Caki2 (cell line): ENCODE data around the gene CYP4A22. TPM values are rescaled to one million over a fixed set of nuclear protein-coding genes. Genes with fewer than 3 reads are reported as not detected.
"Not testable (repeated sequence)": the region's sequence is repeated elsewhere in the genome, so short reads cannot be mapped to it uniquely, and the experiment has no call there.

ENCODE experiments used
- DNase-seq: peaks from one replicate; pipeline ENCODE4 v3.0.0-alpha.2; 2015; ENCODE audit warnings: low read depth
- in situ Hi-C: cut with HindIII; loops from 2 replicates; pipeline ENCODE4 v1.10.0; 2016; ENCODE audit warnings: low sequenced_read_pairs, low pct_unique_long_range_greater_than_20kb, mixed read lengths
- total RNA-seq: library from RNA; depleted of rRNA; stranded (reverse); fragments of >200 nt; shearing (Covaris generic); gene quantifications from 2 replicates; pipeline ENCODE4 v1.2.3, GENCODE V29; 2014; ENCODE audit warnings: low replicate concordance; rRNA removed

CYP4A22 gene, protein sequence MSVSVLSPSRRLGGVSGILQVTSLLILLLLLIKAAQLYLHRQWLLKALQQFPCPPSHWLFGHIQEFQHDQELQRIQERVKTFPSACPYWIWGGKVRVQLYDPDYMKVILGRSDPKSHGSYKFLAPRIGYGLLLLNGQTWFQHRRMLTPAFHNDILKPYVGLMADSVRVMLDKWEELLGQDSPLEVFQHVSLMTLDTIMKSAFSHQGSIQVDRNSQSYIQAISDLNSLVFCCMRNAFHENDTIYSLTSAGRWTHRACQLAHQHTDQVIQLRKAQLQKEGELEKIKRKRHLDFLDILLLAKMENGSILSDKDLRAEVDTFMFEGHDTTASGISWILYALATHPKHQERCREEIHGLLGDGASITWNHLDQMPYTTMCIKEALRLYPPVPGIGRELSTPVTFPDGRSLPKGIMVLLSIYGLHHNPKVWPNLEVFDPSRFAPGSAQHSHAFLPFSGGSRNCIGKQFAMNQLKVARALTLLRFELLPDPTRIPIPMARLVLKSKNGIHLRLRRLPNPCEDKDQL
- not detected in 2 replicates for total RNA-seq

GRCh38 chr1:47137198-47137597 is at the start of gene CYP4A22:
TSS of gene CYP4A22 (plus strand) at chr1:47137441. CDS start at chr1:47137486, 45 bp downstream.
- in situ Hi-C loops: no loop called here
- no peak for DNase-seq

GRCh38 chr1:47089356-47089755 is 47.9 kb upstream of the CYP4A22 start:
- DNase-seq, in situ Hi-C loops: not testable (repeated sequence)

- in situ Hi-C loops, DNase-seq: not testable (repeated sequence)
Measured at GRCh38 chr1:47091476-47091875, 45.8 kb upstream of the CYP4A22 start.

GRCh38 chr1:47104816-47105215 is 32.4 kb upstream of the CYP4A22 start:
- DNase-seq: no peak
- in situ Hi-C loops: no loop called here

- in situ Hi-C loops: no loop called here
- no peak for DNase-seq
Measured at GRCh38 chr1:47106792-47107191, 30.4 kb upstream of the CYP4A22 start.

- DNase-seq, in situ Hi-C loops: not testable (repeated sequence)
Measured at GRCh38 chr1:47107851-47108574, 29.2 kb upstream of the CYP4A22 start.

- in situ Hi-C loops, DNase-seq: not testable (repeated sequence)
Measured at GRCh38 chr1:47109482-47109881, 27.8 kb upstream of the CYP4A22 start.

- in situ Hi-C loops: no loop called here
- DNase-seq: no peak
Measured at GRCh38 chr1:47113178-47113577, 24.1 kb upstream of the CYP4A22 start.

DNA sequence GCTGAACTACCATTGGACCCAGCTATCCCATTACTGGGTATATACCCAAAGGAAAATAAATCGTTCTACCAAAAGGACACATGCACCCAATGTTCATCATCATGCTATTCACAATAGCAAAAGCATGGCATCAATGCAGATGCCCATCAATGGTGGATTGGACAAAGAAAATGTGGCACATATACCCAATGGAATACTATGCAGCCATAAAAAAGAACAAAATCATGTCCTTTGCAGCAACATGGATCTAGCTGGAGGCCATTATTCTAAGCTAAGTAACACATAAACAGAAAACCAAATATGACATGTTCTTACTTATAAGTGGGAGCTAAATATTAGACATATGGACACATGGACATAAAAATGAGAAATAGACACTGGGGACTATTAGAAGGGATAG is 16.2 kb upstream of the CYP4A22 start:
- in situ Hi-C loops: not testable (repeated sequence)

GRCh38 chr1:47124834-47125233 is 12.4 kb upstream of the CYP4A22 start:
- not testable (repeated sequence) for DNase-seq

More for the DNA sequence above, 16.2 kb upstream of the CYP4A22 start:
- DNase-seq: not testable (repeated sequence)

DNA sequence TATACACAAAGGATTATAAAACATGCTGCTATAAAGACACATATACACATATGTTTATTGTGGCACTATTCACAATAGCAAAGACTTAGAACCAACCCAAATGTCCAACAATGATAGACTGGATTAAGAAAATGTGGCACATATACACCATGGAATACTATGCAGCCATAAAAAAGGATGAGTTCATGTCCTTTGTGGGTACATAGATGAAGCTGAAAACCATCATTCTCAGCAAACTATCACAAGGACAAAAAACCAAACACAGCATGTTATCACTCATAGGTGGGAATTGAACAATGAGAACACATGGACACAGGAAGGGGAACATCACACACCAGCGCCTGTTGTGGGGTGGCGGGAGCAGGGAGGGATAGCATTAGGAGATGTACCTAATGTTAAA is 10.2 kb upstream of the CYP4A22 start:
- in situ Hi-C loops, DNase-seq: not testable (repeated sequence)

More at GRCh38 chr1:47124834-47125233, 12.4 kb upstream of the CYP4A22 start:
- in situ Hi-C loops: not testable (repeated sequence)

- in situ Hi-C loops: no loop called here
- no peak for DNase-seq
Measured at GRCh38 chr1:47128221-47128620, 9.0 kb upstream of the CYP4A22 start.

- DNase-seq, in situ Hi-C loops: not testable (repeated sequence)
Measured at GRCh38 chr1:47128854-47129253, 8.4 kb upstream of the CYP4A22 start.

- DNase-seq, in situ Hi-C loops: not testable (repeated sequence)
Measured at GRCh38 chr1:47129489-47130230, 7.6 kb upstream of the CYP4A22 start.

DNA sequence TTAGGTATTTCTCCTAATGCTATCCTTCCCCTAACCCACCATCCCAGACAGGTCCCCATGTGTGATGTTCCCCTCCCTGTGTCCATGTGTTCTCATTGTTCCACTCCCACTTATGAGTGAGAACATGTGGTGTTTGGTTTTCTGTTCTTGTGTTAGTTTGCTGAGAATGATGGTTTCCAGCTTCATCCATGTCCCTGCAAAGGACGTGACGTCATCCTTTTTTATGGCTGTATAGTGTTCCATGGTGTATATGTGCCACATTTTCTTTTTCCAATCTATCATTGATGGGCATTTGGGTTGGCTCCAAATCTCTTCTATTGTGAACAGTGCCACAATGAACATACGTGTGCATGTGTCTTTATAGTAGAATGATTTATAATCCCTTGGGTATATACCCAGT is 4.6 kb upstream of the CYP4A22 start:
- in situ Hi-C loops, DNase-seq: not testable (repeated sequence)

DNA sequence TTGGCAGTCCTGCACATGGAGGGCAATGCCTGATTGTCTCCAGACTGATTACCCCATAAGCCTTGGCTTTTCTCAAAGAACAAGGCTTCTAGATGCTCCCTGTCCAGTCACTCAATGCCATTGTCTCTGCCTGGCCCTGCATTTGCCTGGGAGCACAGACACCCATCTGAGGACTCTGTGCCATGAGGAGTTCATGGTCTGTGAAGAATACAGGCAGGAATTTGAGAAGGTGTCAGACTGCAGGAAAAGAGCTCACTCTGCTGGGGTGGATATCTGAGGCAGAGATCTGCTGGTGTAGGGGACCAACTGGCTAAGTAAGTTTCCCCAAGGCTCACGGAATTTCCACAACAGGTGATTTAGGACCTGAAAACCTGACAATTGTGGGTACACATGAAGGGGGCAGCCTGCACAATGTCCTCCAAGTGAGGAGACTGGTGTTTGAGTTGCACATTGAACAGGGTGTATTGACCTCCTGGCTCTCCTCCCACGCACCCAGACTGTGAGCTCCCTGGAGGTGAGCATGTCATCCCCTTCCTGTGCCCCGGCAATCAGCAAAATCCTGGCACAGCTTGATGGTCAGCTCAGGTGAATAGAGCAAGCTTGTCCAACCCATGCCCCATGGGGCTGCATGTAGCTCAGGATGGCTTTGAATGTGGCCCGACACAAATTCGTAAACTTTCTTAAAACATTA is 829 bp downstream of the CYP4A22 start:
- in situ Hi-C loops: no loop called here
- no peak for DNase-seq

DNA sequence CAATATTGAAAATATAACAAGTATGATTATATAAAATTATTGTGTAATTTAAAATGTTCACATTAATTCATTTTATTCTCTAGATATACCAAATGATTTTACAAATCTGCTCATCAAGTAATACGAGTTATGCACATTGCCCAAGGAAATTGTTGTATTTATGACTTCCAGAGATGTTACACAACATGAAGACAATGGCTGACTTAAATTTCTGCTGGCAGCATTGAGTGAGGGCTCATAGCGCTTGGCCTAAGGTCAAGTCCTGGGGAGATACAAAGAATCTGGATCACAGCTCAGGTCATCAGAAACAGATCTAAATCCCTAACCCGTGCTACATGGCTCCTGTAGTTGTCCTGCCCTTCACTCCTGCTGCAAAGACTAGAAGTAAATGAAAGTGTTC is 3.1 kb downstream of the CYP4A22 start:
- DNase-seq, in situ Hi-C loops: not testable (repeated sequence)

DNA sequence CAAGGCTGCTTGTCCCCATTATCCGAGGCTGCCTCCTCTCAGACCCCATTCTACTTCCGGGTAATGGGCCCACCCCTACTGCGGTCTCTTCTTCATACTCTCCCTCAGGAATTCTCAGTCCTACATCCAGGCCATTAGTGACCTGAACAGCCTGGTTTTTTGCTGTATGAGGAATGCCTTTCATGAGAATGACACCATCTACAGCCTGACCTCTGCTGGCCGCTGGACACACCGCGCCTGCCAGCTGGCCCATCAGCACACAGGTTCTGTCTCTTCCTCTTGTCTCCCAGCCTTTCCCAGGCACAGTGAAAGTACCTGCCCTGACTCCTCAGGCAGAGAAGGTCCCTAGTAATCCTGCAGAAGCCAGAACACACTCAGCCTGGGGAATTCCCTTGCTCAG is 6.4 kb downstream of the CYP4A22 start:
- in situ Hi-C loops, DNase-seq: not testable (repeated sequence)
